Loucy (cell line): Measurements from ENCODE around the gene AAK1.

Source experiments
- H2AFZ ChIP-seq: fragments of 200-600 bp; sonication (generic); 2 replicates; pipeline ENCODE4 v1.6.0; 2016; ENCODE audit warnings: antibody characterized with exemption, mild to moderate bottlenecking, low read length, moderate library complexity
- H3F3A ChIP-seq: fragments of 200-600 bp; 2 replicates; pipeline ENCODE4 v1.6.0; 2016; ENCODE audit warnings: antibody characterized with exemption, low read depth, mild to moderate bottlenecking
- H3K27me3 ChIP-seq: fragments of 200-600 bp; sonication (generic); 2 replicates; pipeline ENCODE4 v1.6.1; 2014; ENCODE audit warnings: low read length, mild to moderate bottlenecking; ENCODE audit not compliant: insufficient read depth, poor library complexity, severe bottlenecking
- H3K36me3 ChIP-seq: fragments of 200-600 bp; sonication (generic); 2 replicates; pipeline ENCODE4 v1.6.1; 2016; ENCODE audit warnings: low read length; ENCODE audit not compliant: insufficient read depth
- H3K4me1 ChIP-seq: fragments of 200-600 bp; sonication (generic); 2 replicates; pipeline ENCODE4 v1.5.1; 2014; ENCODE audit warnings: low read length, mild to moderate bottlenecking; ENCODE audit not compliant: insufficient read depth, poor library complexity, severe bottlenecking
- H3K4me2 ChIP-seq: fragments of 200-600 bp; sonication (generic); 2 replicates; pipeline ENCODE4 v1.6.0; 2014; ENCODE audit warnings: antibody characterized with exemption, low read length, low read depth, mild to moderate bottlenecking; ENCODE audit not compliant: poor library complexity, severe bottlenecking
- H3K4me3 ChIP-seq: fragments of 200-600 bp; sonication (generic); 2 replicates; pipeline ENCODE4 v1.5.1; 2014; ENCODE audit warnings: low read length, mild to moderate bottlenecking, mixed read lengths; ENCODE audit not compliant: poor library complexity, severe bottlenecking
- H3K79me2 ChIP-seq: fragments of 200-600 bp; sonication (generic); 2 replicates; pipeline ENCODE4 v1.6.1; 2014; ENCODE audit warnings: low read length; ENCODE audit not compliant: insufficient read depth
- H3K9ac ChIP-seq: fragments of 200-600 bp; sonication (generic); 2 replicates; pipeline ENCODE4 v1.6.0; 2014; ENCODE audit warnings: mild to moderate bottlenecking, low read depth, low read length, moderate library complexity; ENCODE audit not compliant: poor library complexity, severe bottlenecking
- H3K9me2 ChIP-seq: fragments of 200-600 bp; sonication (generic); replicated peaks from 2 replicates; pipeline ENCODE4 v1.6.1; 2016; ENCODE audit warnings: low read depth, low read length, mixed read lengths
- H3K9me3 ChIP-seq: fragments of 200-600 bp; sonication (generic); 2 replicates; pipeline ENCODE4 v1.6.1; 2014; ENCODE audit warnings: mild to moderate bottlenecking, antibody characterized with exemption, low read length, low read depth; ENCODE audit not compliant: insufficient read depth
- H4K20me1 ChIP-seq: fragments of 200-600 bp; sonication (generic); 2 replicates; pipeline ENCODE4 v1.6.0; 2014; ENCODE audit warnings: antibody characterized with exemption, low read length, mild to moderate bottlenecking; ENCODE audit not compliant: insufficient read depth, poor library complexity, severe bottlenecking
- CTCF ChIP-seq: fragments of 200-600 bp; sonication (generic); conservative IDR thresholded peaks from 2 replicates; pipeline ENCODE4 v1.5.1; 2014; ENCODE audit warnings: mild to moderate bottlenecking, antibody characterized with exemption, low read length
- EZH2phosphoT487 ChIP-seq: fragments of 200-600 bp; IDR thresholded peaks from 2 replicates; pipeline ENCODE4 v1.6.1; 2018; ENCODE audit warnings: antibody characterized with exemption, mild to moderate bottlenecking, moderate library complexity, borderline replicate concordance

AAK1 gene

GRCh38 chr2:69416147-69416546, 227.4 kb downstream of the AAK1 start:
- H3K4me1 ChIP-seq = no peaks in the 10 kb centered on the region
- H4K20me1 ChIP-seq = no peaks in the 10 kb centered on the region
- no peaks in the 10 kb centered on the region for H3K27me3 ChIP-seq
- H3K9me3 ChIP-seq = no peaks in the 10 kb centered on the region
- H3K9ac ChIP-seq = no peak overlapping the region
- H3K4me2 ChIP-seq = no peak overlapping the region
- no peak for TF ChIP-seq CTCF
- TF ChIP-seq EZH2phosphoT487 = no peak
- peaks cover 5% of the 10 kb centered on the region; the same call in 1 of the 2 replicates for H3K36me3 ChIP-seq
- H3F3A ChIP-seq = no peaks in the 10 kb centered on the region
- H3K4me3 ChIP-seq = no peak overlapping the region
- H3K79me2 ChIP-seq = no peaks in the 10 kb centered on the region
- H3K9me2 ChIP-seq = no peaks in the 10 kb centered on the region
- no peak overlapping the region for H2AFZ ChIP-seq
